ENCODE measurements around the gene AXDND1. TPM values are rescaled to one million over a fixed set of nuclear protein-coding genes. Genes with fewer than 3 reads are reported as not detected.

AXDND1 gene, protein sequence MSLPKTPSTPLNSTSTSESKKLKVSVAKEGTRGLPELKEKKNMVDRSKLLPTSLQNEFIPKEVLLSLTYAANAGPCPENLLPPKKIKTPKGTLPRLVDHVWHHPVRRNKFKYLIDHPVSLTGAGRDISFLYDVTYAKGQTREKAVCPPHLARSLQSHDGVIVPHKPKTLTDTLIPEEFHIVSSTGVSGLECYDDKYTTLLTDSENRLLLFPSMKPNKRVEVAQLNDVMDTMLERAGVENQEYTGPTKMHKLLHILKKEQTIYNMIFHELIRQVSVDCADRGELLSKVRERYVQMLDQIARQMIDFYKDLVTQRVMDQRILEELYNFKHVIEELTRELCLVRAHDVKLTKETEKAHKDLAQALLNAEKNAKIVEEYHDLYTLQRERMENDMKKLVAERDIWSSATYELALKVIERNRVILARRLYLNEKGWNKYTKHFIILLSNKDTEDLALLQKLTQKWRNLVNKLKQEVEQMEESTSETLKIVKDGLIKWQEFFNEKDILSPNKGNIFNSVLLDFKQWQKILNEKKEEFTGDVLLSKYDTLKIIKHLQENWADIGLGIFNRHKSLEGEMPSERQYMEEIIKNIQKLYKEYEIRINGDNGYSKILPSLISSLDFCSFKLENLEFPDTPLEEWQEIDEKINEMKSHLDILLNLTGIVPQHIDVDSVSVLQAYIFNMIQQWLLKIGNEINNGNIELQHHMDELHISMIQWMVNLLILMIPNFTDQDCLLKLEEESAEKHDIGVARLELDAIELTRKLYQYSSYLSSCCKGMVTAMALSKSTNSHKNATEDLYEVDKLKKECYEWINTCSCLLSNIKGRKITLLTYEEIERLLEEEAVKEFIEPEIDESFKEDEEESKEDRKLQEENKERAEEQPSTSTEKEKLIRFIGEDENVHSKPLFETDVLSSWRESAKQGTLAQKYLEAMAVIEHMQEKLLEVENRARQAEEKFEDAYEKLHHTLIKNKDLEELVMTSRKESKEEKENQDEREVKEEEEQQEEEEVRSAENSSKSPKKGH
- polyA plus RNA-seq (2011; rRNA removed) (0.20 and 0.27 TPM in 2 replicates), polyA minus RNA-seq (2011; rRNA and poly(A)+ RNA removed) (0.72 and 1.3 TPM in 2 replicates)

- CTCF ChIA-PET, result interaction anchor here (0.7 to 1.6 kb wide), 4 partner anchors 74 to 291 kb away, joined by 3 to 6 read pairs (median 4); no protein-coding TSS in a partner anchor
- Histone ChIP-seq H3K4me3 (ENCODE audit: low read depth, low read length) (peak within 1 kb of the TSS; percentile 71), H3K27me3 (ENCODE audit: control insufficient read depth, insufficient read depth, low read length) (no peaks in the 10 kb centered on the region), H3K36me3 (ENCODE audit: control insufficient read depth, insufficient read depth, low read length) (no peaks in the 10 kb centered on the region)
- DNase-seq (ENCODE audit: low read depth), result peak; percentile 48
- POLR2A ChIA-PET, result interaction anchor here (0.6 kb wide), 1 partner anchor 681 kb away, joined by 5 read pairs; no protein-coding TSS in a partner anchor
- TF ChIP-seq CTCF (IDR thresholded peaks at IDR 0.05; ENCODE audit: insufficient read depth, low read depth, low read length), result peak; percentile 44
Observed at GRCh38 chr1:179365342-179366092, at the start of gene AXDND1. Gene AXDND1, plus strand, starts transcription at chr1:179365971. Its CDS starts 539 bp downstream, at chr1:179366510.

- TF ChIP-seq CTCF (IDR thresholded peaks at IDR 0.05; ENCODE audit: insufficient read depth, low read depth, low read length), result no peak
- H3K36me3 ChIP-seq (ENCODE audit: control insufficient read depth, insufficient read depth, low read length), result no peaks in the 10 kb centered on the region; the same call in 1 of the 2 replicates
- H3K4me3 ChIP-seq (ENCODE audit: low read depth, low read length), result no peak overlapping the region
- POLR2A ChIA-PET, result no interaction called here
- no peak for DNase-seq (ENCODE audit: low read depth)
- no peaks in the 10 kb centered on the region for H3K27me3 ChIP-seq (ENCODE audit: control insufficient read depth, insufficient read depth, low read length)
- CTCF ChIA-PET, result no interaction called here
Observed at GRCh38 chr1:179318491-179318890, 47.3 kb upstream of the AXDND1 start.

DNA sequence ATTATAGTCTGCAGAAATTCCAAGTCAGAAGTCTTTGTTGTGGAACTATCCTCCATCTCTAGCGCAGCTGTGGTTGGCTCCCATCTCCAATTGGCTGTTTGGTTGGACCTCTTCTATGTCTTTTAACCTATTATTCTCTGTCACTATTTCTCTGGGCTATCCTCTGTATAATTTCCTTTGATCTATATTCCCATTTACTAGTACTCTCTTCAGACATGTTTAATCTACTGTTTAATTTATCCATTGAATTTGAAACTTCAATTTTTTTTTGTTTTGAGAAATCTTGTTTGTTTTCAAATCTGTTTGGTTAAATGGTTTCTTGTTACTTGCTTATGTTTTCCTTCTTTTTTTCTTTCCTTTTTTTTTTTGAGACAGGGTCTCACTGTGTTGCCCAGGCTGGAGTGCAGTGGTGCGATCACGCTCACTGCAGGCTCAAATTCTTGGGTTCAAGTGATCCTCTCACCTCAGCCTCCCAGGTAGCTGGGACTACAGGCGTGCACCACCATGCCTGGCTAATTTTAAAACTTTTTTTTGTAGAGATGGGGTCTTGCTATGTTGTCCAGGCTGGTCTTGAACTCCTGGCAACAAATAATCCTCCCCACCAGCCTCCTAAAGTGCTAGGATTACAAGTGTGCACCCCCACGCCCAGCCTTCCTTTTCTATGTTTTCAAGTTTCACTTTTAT is 44.1 kb upstream of the AXDND1 start:
- H3K4me3 ChIP-seq (ENCODE audit: low read depth, low read length), result no peak overlapping the region
- no peaks in the 10 kb centered on the region for H3K27me3 ChIP-seq (ENCODE audit: control insufficient read depth, insufficient read depth, low read length)

GRCh38 chr1:179322557-179322956 is 43.2 kb upstream of the AXDND1 start:
- no peak for TF ChIP-seq CTCF (IDR thresholded peaks at IDR 0.05; ENCODE audit: insufficient read depth, low read depth, low read length)
- no peaks in the 10 kb centered on the region for H3K27me3 ChIP-seq (ENCODE audit: control insufficient read depth, insufficient read depth, low read length)
- no peak overlapping the region for H3K4me3 ChIP-seq (ENCODE audit: low read depth, low read length)
- ChIA-PET POLR2A (no interaction called here), CTCF (no interaction called here)
- no peaks in the 10 kb centered on the region; the same call in 1 of the 2 replicates for H3K36me3 ChIP-seq (ENCODE audit: control insufficient read depth, insufficient read depth, low read length)
- DNase-seq (ENCODE audit: low read depth), result no peak

More for the DNA sequence above, 44.1 kb upstream of the AXDND1 start:
- H3K36me3 ChIP-seq (ENCODE audit: control insufficient read depth, insufficient read depth, low read length), result no peaks in the 10 kb centered on the region; the same call in 1 of the 2 replicates
- ChIA-PET CTCF (no interaction called here), POLR2A (no interaction called here)
- no peak for TF ChIP-seq CTCF (IDR thresholded peaks at IDR 0.05; ENCODE audit: insufficient read depth, low read depth, low read length)
- DNase-seq (ENCODE audit: low read depth), result no peak

All from BJ (cell line).